Measurements from ENCODE around the gene MTCL1. TPM values are rescaled to one million over a fixed set of nuclear protein-coding genes. Genes with fewer than 3 reads are reported as not detected.

MTCL1 gene
- total RNA-seq, 1 experiment from 2014 or later: 50.1 TPM

GRCh38 chr18:8779251-8779650 is 73.9 kb downstream of the MTCL1 start:
- intact Hi-C loops (cut with micrococcal nuclease; ENCODE audit: unreplicated experiment) (no loop called here), in situ Hi-C loops (cut with HindIII; ENCODE audit: low pct_unique_long_range_greater_than_20kb, low sequenced_read_pairs) (no loop called here)
- Histone ChIP-seq H3K4me3 (ENCODE audit: low read depth in 2 of 2, low read length in 2 of 2) (no peak overlapping the region), H3K4me1 (ENCODE audit: control insufficient read depth, insufficient read depth, low read length) (no peaks in the 10 kb centered on the region; the same call in 1 of the 2 replicates), H3K9me3 (ENCODE audit: control insufficient read depth, insufficient read depth, low read depth, low read length) (no peaks in the 10 kb centered on the region), H3K27ac (ENCODE audit: low read length) (no peak overlapping the region), H3K36me3 (ENCODE audit: control insufficient read depth, insufficient read depth, low read length) (peaks cover 2% of the 10 kb centered on the region), H3K27me3 (ENCODE audit: control insufficient read depth, insufficient read depth, low read length) (no peaks in the 10 kb centered on the region)
- no TSS peak for BruUV-seq (replicated peaks)
- ChIA-PET POLR2A (no interaction called here), CTCF (no interaction called here)
- DNase-seq (ENCODE audit: low read depth, low spot score) (no peak), ATAC-seq (no peak)
- TF ChIP-seq TCF7L2 (IDR thresholded peaks at IDR 0.05; ENCODE audit: low read depth, low read length): no peak
- TF ChIP-seq POLR2AphosphoS5 (IDR thresholded peaks at IDR 0.05; ENCODE audit: low read depth, low read length): no peak
- no peak for TF ChIP-seq REST (IDR thresholded peaks at IDR 0.05; ENCODE audit: insufficient read depth in 1 of 2, low read depth in 2 of 2, low read length in 1 of 2)
- TF ChIP-seq CTCF (IDR thresholded peaks at IDR 0.05): no peak
- no peak for TF ChIP-seq SIN3A (IDR thresholded peaks at IDR 0.05; ENCODE audit: borderline replicate concordance, insufficient read depth, low read depth, low read length)

GRCh38 chr18:8780227-8780626 is 74.9 kb downstream of the MTCL1 start:
- Histone ChIP-seq H3K4me1 (ENCODE audit: control insufficient read depth, insufficient read depth, low read length) (no peaks in the 10 kb centered on the region; the same call in 1 of the 2 replicates), H3K9me3 (ENCODE audit: control insufficient read depth, insufficient read depth, low read depth, low read length) (no peaks in the 10 kb centered on the region), H3K27ac (ENCODE audit: low read length) (no peak overlapping the region), H3K4me3 (ENCODE audit: low read depth in 2 of 2, low read length in 2 of 2) (no peak overlapping the region), H3K27me3 (ENCODE audit: control insufficient read depth, insufficient read depth, low read length) (no peaks in the 10 kb centered on the region), H3K36me3 (ENCODE audit: control insufficient read depth, insufficient read depth, low read length) (peaks cover 2% of the 10 kb centered on the region)
- CTCF ChIA-PET: no interaction called here
- in situ Hi-C loops (cut with HindIII; ENCODE audit: low pct_unique_long_range_greater_than_20kb, low sequenced_read_pairs) (no loop called here), intact Hi-C loops (cut with micrococcal nuclease; ENCODE audit: unreplicated experiment) (no loop called here)
- ATAC-seq (no peak), DNase-seq (ENCODE audit: low read depth, low spot score) (no peak)
- POLR2A ChIA-PET: no interaction called here
- TF ChIP-seq SIN3A (IDR thresholded peaks at IDR 0.05; ENCODE audit: borderline replicate concordance, insufficient read depth, low read depth, low read length) (no peak), REST (IDR thresholded peaks at IDR 0.05; ENCODE audit: insufficient read depth in 1 of 2, low read depth in 2 of 2, low read length in 1 of 2) (no peak), CTCF (IDR thresholded peaks at IDR 0.05) (no peak), TCF7L2 (IDR thresholded peaks at IDR 0.05; ENCODE audit: low read depth, low read length) (no peak), POLR2AphosphoS5 (IDR thresholded peaks at IDR 0.05; ENCODE audit: low read depth, low read length) (no peak)
- BruUV-seq (replicated peaks): no TSS peak
